Natural killer cell (primary cell): ENCODE data around the gene MTMR11. TPM values are rescaled to one million over a fixed set of nuclear protein-coding genes. Genes with fewer than 3 reads are reported as not detected.

Experiments
- ATAC-seq, 3 donors: fragments of 150-1000 bp in 2 of 3; fragments of 200-7000 bp in 1 of 3; cut with Tn5 transposase; 1 replicate in 1 of 3; 2 replicates in 2 of 3; pipeline ENCODE4 v1.10.0; 2021; ENCODE audit warnings: mild to moderate bottlenecking in 2 of 3, moderate library complexity in 2 of 3
- DNase-seq, 2 donors: peaks; one replicate each; pipeline versions ENCODE4 v3.0.0 to v3.0.0-alpha.2; 2013 to 2021; ENCODE audit warnings: mixed read lengths in 1 of 2
- H3K27ac ChIP-seq: one replicate; pipeline ENCODE4 v1.5.1; 2013; ENCODE audit warnings: mild to moderate bottlenecking, low read length
- H3K27me3 ChIP-seq: one replicate; pipeline ENCODE4 v1.6.1; 2013; ENCODE audit warnings: low read length; ENCODE audit not compliant: control insufficient read depth, insufficient read depth
- H3K36me3 ChIP-seq: one replicate; pipeline ENCODE4 v1.6.1; 2013; ENCODE audit warnings: low read length; ENCODE audit not compliant: control insufficient read depth, insufficient read depth
- H3K4me1 ChIP-seq: one replicate; pipeline ENCODE4 v1.6.1; 2013; ENCODE audit warnings: low read length; ENCODE audit not compliant: control insufficient read depth, insufficient read depth
- H3K4me3 ChIP-seq: one replicate; pipeline ENCODE4 v1.5.1; 2013; ENCODE audit warnings: low read length
- H3K9me3 ChIP-seq: one replicate; pipeline ENCODE4 v1.6.1; 2013; ENCODE audit warnings: low read length; ENCODE audit not compliant: control insufficient read depth, insufficient read depth
- H3K27ac Mint-ChIP-seq, 2 donors: one replicate each; pipeline ENCODE4 v1.8.0; 2022; ENCODE audit warnings: mild to moderate bottlenecking in 2 of 2, mixed read lengths in 2 of 2, moderate library complexity in 1 of 2
- H3K27me3 Mint-ChIP-seq, 2 donors: one replicate each; pipeline ENCODE4 v1.8.0; 2022; ENCODE audit warnings: low read depth in 2 of 2, mixed read lengths in 2 of 2
- H3K36me3 Mint-ChIP-seq: one replicate; pipeline ENCODE4 v1.8.0; 2022; ENCODE audit warnings: mixed read lengths
- H3K4me1 Mint-ChIP-seq, 2 donors: one replicate each; pipeline ENCODE4 v1.8.0; 2022; ENCODE audit warnings: mixed read lengths in 2 of 2
- H3K4me3 Mint-ChIP-seq: one replicate; pipeline ENCODE4 v1.8.0; 2022; ENCODE audit warnings: mild to moderate bottlenecking, moderate library complexity, mixed read lengths
- H3K9me3 Mint-ChIP-seq, 2 donors: one replicate each; pipeline ENCODE4 v1.8.0; 2022; ENCODE audit warnings: mixed read lengths in 2 of 2
- WGBS: methylation state at CpG from one replicate; pipeline ENCODE4 v1.1.7; 2013; ENCODE audit warnings: missing lambda C conversion rate; ENCODE audit not compliant: insufficient coverage; 5-methylcytosine and 5-hydroxymethylcytosine counted together
- intact Hi-C: fragments of 100-400 bp; cut with micrococcal nuclease; formaldehyde crosslinking; loops from one replicate; pipeline ENCODE4 v1.14.2; 2022
- total RNA-seq, 4 donors: library from RNA; stranded (reverse); fragments of 120-200 nt in 1 of 4; gene quantifications; one replicate each; pipeline versions ENCODE4 v1.2.3 to v1.2.4, GENCODE V29; 2013 to 2022
- TF ChIP-seq, protein P1 (sequence below): fragments of 200-600 bp; IDR thresholded peaks from one replicate; pipeline ENCODE4 v1.8.0; 2022; ENCODE audit warnings: antibody characterized with exemption

Gene MTMR11
- total RNA-seq, 3 donors from 2014 or later (not counting 1 experiment from before 2014, with no cell fraction given), result 1.8 to 3.0 (median 2.9) TPM

DNA sequence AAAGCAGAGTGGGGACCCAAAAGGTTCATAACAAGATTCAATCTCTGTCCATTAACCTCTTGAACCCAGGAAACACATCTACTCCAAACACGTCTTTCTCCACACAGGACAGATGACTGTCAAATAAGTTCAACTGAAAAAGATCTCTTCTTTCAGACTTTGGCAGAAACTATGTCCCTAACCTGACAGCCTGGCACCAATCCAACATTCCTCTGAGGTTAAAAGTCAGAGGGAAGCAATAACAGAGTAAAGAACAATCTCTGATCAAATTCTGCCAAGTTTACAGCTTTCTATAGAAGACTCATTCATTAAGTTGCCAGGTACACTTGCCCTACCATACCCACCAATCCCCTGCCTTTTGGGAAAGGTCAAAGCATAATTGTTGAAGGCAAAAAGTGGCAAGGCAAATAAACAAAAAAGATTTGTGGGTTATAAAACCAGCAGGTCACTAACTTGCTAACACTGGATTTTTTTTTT lies 41.9 kb upstream of the MTMR11 start:
- Histone ChIP-seq H3K9me3 (no peaks in the 10 kb centered on the region), H3K36me3 (peaks cover 15% of the 10 kb centered on the region), H3K27ac (no peak overlapping the region), H3K4me1 (no peaks in the 10 kb centered on the region), H3K27me3 (no peaks in the 10 kb centered on the region), H3K4me3 (no peak overlapping the region)
- DNase-seq, result no peak
- WGBS, result 92% methylated on average over 1 of the region's 1 CpG
- Mint-ChIP-seq H3K9me3 (no peaks in the 10 kb centered on the region), H3K36me3 (peaks cover 9% of the 10 kb centered on the region), H3K27ac (no peak overlapping the region), H3K4me1 (peaks cover 22 to 24% of the 10 kb centered on the region in 2 donors), H3K4me3 (no peak overlapping the region), H3K27me3 (no peaks in the 10 kb centered on the region)
- intact Hi-C loops, result no loop called here
- ATAC-seq, result no peak
- TF ChIP-seq, protein P1, sequence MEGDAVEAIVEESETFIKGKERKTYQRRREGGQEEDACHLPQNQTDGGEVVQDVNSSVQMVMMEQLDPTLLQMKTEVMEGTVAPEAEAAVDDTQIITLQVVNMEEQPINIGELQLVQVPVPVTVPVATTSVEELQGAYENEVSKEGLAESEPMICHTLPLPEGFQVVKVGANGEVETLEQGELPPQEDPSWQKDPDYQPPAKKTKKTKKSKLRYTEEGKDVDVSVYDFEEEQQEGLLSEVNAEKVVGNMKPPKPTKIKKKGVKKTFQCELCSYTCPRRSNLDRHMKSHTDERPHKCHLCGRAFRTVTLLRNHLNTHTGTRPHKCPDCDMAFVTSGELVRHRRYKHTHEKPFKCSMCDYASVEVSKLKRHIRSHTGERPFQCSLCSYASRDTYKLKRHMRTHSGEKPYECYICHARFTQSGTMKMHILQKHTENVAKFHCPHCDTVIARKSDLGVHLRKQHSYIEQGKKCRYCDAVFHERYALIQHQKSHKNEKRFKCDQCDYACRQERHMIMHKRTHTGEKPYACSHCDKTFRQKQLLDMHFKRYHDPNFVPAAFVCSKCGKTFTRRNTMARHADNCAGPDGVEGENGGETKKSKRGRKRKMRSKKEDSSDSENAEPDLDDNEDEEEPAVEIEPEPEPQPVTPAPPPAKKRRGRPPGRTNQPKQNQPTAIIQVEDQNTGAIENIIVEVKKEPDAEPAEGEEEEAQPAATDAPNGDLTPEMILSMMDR, result no peak

- TF ChIP-seq, protein P1, result no peak
- 96% methylated on average over 3 of the region's 3 CpGs for WGBS
- H3K27ac Mint-ChIP-seq, result no peak overlapping the region
- H3K36me3 Mint-ChIP-seq, result peaks cover 9% of the 10 kb centered on the region
- H3K27me3 Mint-ChIP-seq, result no peaks in the 10 kb centered on the region
- no peak overlapping the region for H3K4me3 ChIP-seq
- DNase-seq (no peak), ATAC-seq (no peak)
- peaks cover 22 to 24% of the 10 kb centered on the region in 2 donors for H3K4me1 Mint-ChIP-seq
- intact Hi-C loops, result no loop called here
- H3K4me3 Mint-ChIP-seq, result no peak overlapping the region
- H3K27ac ChIP-seq, result no peak overlapping the region
- no peaks in the 10 kb centered on the region for H3K9me3 ChIP-seq
- peaks cover 18% of the 10 kb centered on the region for H3K36me3 ChIP-seq
- no peaks in the 10 kb centered on the region for H3K4me1 ChIP-seq
- H3K9me3 Mint-ChIP-seq, result no peaks in the 10 kb centered on the region
- H3K27me3 ChIP-seq, result no peaks in the 10 kb centered on the region
Observed at GRCh38 chr1:149977345-149977744, 40.7 kb upstream of the MTMR11 start.

GRCh38 chr1:149972547-149972946 lies 35.9 kb upstream of the MTMR11 start:
- ATAC-seq (no peak), DNase-seq (no peak)
- H3K9me3 ChIP-seq, result no peaks in the 10 kb centered on the region
- TF ChIP-seq, protein P1, result no peak
- peaks cover 36% of the 10 kb centered on the region for H3K36me3 ChIP-seq
- no peak overlapping the region for H3K27ac ChIP-seq
- intact Hi-C loops, result no loop called here
- Mint-ChIP-seq H3K36me3 (peaks cover 9% of the 10 kb centered on the region), H3K4me3 (no peak overlapping the region), H3K9me3 (no peaks in the 10 kb centered on the region), H3K27me3 (no peaks in the 10 kb centered on the region), H3K4me1 (peaks cover 0 to 3% of the 10 kb centered on the region in 2 donors), H3K27ac (no peak overlapping the region)
- no peaks in the 10 kb centered on the region for H3K27me3 ChIP-seq
- WGBS, result 97% methylated on average over 2 of the region's 2 CpGs
- H3K4me3 ChIP-seq, result no peak overlapping the region
- H3K4me1 ChIP-seq, result no peaks in the 10 kb centered on the region

- H3K9me3 ChIP-seq, result no peaks in the 10 kb centered on the region
- H3K4me1 Mint-ChIP-seq, result no peaks in the 10 kb centered on the region
- DNase-seq (no peak), ATAC-seq (no peak)
- intact Hi-C loops, result no loop called here
- TF ChIP-seq, protein P1, result no peak
- no peak overlapping the region for H3K27ac Mint-ChIP-seq
- H3K9me3 Mint-ChIP-seq, result no peaks in the 10 kb centered on the region
- no peaks in the 10 kb centered on the region for H3K27me3 ChIP-seq
- no peak overlapping the region for H3K27ac ChIP-seq
- H3K4me3 Mint-ChIP-seq, result no peak overlapping the region
- H3K36me3 Mint-ChIP-seq, result peaks cover 12% of the 10 kb centered on the region
- no peaks in the 10 kb centered on the region for H3K27me3 Mint-ChIP-seq
- H3K4me3 ChIP-seq, result no peak overlapping the region
- H3K4me1 ChIP-seq, result no peaks in the 10 kb centered on the region
- H3K36me3 ChIP-seq, result peaks cover 47% of the 10 kb centered on the region
Observed at GRCh38 chr1:149967646-149968045, 31.0 kb upstream of the MTMR11 start.
